Spleen (tissue), 11 donors: ENCODE data around the gene CDK5R1. TPM values are rescaled to one million over a fixed set of nuclear protein-coding genes. Genes with fewer than 3 reads are reported as not detected.

ENCODE experiments used
- DNase-seq: peaks from one replicate; pipeline ENCODE4 v3.0.0-alpha.2; 2020
- H3K27ac ChIP-seq, 8 donors: fragments of 200-600 bp; sonication (generic) in 7 of 8; 1 replicate in 4 of 8; 2 replicates in 4 of 8; pipeline versions ENCODE4 v1.5.0 to v1.8.0; 2016 to 2021; ENCODE audit warnings: inconsistent platforms in 4 of 8, mild to moderate bottlenecking in 4 of 8, moderate library complexity in 1 of 8
- H3K27me3 ChIP-seq, 7 donors: fragments of 200-600 bp; sonication (generic) in 6 of 7; replicated peaks in 1 of 7; 1 replicate in 4 of 7; 2 replicates in 3 of 7; pipeline versions ENCODE4 v1.5.0 to v1.8.0; 2016 to 2021; ENCODE audit warnings: inconsistent platforms in 3 of 7, mild to moderate bottlenecking in 1 of 7
- H3K36me3 ChIP-seq, 6 donors: fragments of 200-600 bp; sonication (generic) in 5 of 6; 1 replicate in 4 of 6; 2 replicates in 2 of 6; pipeline versions ENCODE4 v1.5.0 to v1.8.0; 2016 to 2021; ENCODE audit warnings: inconsistent platforms in 2 of 6
- H3K4me1 ChIP-seq, 6 donors: fragments of 200-600 bp; sonication (generic) in 5 of 6; 1 replicate in 3 of 6; 2 replicates in 3 of 6; pipeline versions ENCODE4 v1.5.0 to v1.8.0; 2016 to 2021; ENCODE audit warnings: inconsistent platforms in 3 of 6
- H3K4me3 ChIP-seq, 8 donors: fragments of 200-600 bp; sonication (generic) in 7 of 8; 1 replicate in 4 of 8; 2 replicates in 4 of 8; pipeline versions ENCODE4 v1.5.0 to v1.8.0; 2016 to 2021; ENCODE audit warnings: inconsistent platforms in 4 of 8, mild to moderate bottlenecking in 4 of 8, moderate library complexity in 2 of 8
- H3K9me3 ChIP-seq, 8 donors: fragments of 200-600 bp; sonication (generic) in 7 of 8; 1 replicate in 4 of 8; 2 replicates in 4 of 8; pipeline versions ENCODE4 v1.5.0 to v1.8.0; 2016 to 2021; ENCODE audit warnings: inconsistent platforms in 4 of 8
- POLR2A ChIP-seq, 3 donors: fragments of 450-650 bp; IDR thresholded peaks; one replicate each; pipeline ENCODE4 v1.5.1; 2017; ENCODE audit warnings: antibody characterized with exemption in 3 of 3, mild to moderate bottlenecking in 1 of 3
- POLR2AphosphoS5 ChIP-seq, 3 donors: sonication (generic); formaldehyde crosslinking; IDR thresholded peaks; one replicate each; pipeline ENCODE4 v1.5.1; 2017; ENCODE audit warnings: antibody characterized with exemption in 3 of 3
- WGBS, 5 donors: extraction: QIAGEN DNeasy Blood & Tissue Kit in 3 of 5; methylation state at CpG; one replicate each; pipeline versions ENCODE4 v1.1.5 to v1.1.7; 2013 to 2018; 5-methylcytosine and 5-hydroxymethylcytosine counted together
- intact Hi-C: fragments of 100-400 bp; cut with DNase I; formaldehyde crosslinking; loops from one replicate; pipeline ENCODE4 v1.15.0; 2023; ENCODE audit warnings: low total_unique reads
- polyA plus RNA-seq, 3 donors: library from polyadenylated mRNA; stranded (reverse); fragments of 200-250 nt; gene quantifications; one replicate each; pipeline ENCODE4 v1.2.1, GENCODE V29; 2013
- total RNA-seq, 7 donors: library from RNA; depleted of rRNA in 3 of 7; stranded (reverse); fragments of >200 nt in 3 of 7; fragmentation: NEBNext Ultra II Directional in 4 of 7; extraction: Animal tissue kit (Norgen Biotek cat#: 25700) in 4 of 7; gene quantifications; one replicate each; pipeline versions ENCODE4 v1.1.0 to v1.2.1, GENCODE V29; 2016 to 2021
- TF ChIP-seq, protein P1 (sequence below), 11 experiments: fragments of 200-600 bp in 7 of 11; fragments of 450-650 bp in 4 of 11; sonication (generic) in 4 of 11; IDR thresholded peaks in 8 of 11; conservative IDR thresholded peaks in 3 of 11; 1 replicate in 7 of 11; 2 replicates in 4 of 11; pipeline versions ENCODE4 v1.4.0 to v1.8.0; 2016 to 2021; ENCODE audit warnings: antibody characterized with exemption in 11 of 11, inconsistent platforms in 4 of 11, mild to moderate bottlenecking in 1 of 11
- donor health status: healthy with polysubstance abuse.
- donor health status: DM: no; HTN: no; CAD: no; lungs with moderate emphysema.
- donor health status: DM: no; HTN: no; CAD: no.
- donor health status: Bipolar disorder and iron deficiency.
- donor health status: healthy.
- donor health status: DM: no; HTN: no; CAD: no.
- donor health status: DM: yes; HTN: yes; CAD: no.

CDK5R1 gene
- total and polyA plus RNA-seq, 10 donors, result 13.0 to 28.2 (median 20.2) TPM

DNA sequence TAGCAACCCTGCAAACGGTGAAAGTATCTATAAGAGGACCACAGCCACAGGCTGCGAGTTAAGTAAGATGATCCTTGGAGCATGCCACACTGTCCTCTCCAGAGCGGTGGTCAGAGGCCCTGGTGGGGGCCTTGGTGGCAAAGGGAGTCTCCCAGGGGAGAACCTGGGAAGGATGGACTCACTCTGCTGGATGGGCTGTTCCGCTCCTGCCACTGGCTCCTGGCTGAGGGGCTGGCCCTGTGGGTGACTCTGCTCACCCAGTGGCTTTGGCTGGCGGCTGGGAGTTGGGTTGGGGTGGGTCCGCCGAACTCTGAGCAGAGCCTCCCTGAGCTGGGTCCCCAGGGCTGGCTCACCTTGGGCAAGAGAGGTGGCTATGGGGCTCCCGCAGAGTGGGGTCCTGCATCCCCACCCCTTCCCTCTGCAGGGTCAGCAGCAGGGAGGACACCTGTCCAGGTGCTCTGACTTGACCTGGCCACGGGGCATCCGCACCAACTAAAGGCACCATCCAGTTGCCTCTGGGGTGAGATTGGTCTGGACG is 7.3 kb downstream of the CDK5R1 start:
- no peaks in the 10 kb centered on the region for H3K9me3 ChIP-seq
- peak overlapping the region in 3 of 8 donors; percentile 88 to 92 (median 88) for H3K27ac ChIP-seq
- peaks cover 0 to 26% (median 5%) of the 10 kb centered on the region in 6 donors for H3K36me3 ChIP-seq
- DNase-seq, result peak; percentile 80
- intact Hi-C loops, result no loop called here
- no peak overlapping the region for H3K4me3 ChIP-seq
- 87 to 94% (median 94%) methylated on average over 9 to 11 of the region's 11 CpGs for WGBS, 5 donors
- TF ChIP-seq, protein P1, sequence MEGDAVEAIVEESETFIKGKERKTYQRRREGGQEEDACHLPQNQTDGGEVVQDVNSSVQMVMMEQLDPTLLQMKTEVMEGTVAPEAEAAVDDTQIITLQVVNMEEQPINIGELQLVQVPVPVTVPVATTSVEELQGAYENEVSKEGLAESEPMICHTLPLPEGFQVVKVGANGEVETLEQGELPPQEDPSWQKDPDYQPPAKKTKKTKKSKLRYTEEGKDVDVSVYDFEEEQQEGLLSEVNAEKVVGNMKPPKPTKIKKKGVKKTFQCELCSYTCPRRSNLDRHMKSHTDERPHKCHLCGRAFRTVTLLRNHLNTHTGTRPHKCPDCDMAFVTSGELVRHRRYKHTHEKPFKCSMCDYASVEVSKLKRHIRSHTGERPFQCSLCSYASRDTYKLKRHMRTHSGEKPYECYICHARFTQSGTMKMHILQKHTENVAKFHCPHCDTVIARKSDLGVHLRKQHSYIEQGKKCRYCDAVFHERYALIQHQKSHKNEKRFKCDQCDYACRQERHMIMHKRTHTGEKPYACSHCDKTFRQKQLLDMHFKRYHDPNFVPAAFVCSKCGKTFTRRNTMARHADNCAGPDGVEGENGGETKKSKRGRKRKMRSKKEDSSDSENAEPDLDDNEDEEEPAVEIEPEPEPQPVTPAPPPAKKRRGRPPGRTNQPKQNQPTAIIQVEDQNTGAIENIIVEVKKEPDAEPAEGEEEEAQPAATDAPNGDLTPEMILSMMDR (IDR thresholded peaks at IDR 0.05 in 8 of 11, conservative IDR thresholded peaks at IDR 0.05 in 3 of 11), result no peak
- TF ChIP-seq POLR2A (IDR thresholded peaks at IDR 0.05) (no peak), POLR2AphosphoS5 (IDR thresholded peaks at IDR 0.05) (no peak)
- peaks cover 45 to 87% (median 73%) of the 10 kb centered on the region in 6 donors for H3K4me1 ChIP-seq
- H3K27me3 ChIP-seq, result no peaks in the 10 kb centered on the region

DNA sequence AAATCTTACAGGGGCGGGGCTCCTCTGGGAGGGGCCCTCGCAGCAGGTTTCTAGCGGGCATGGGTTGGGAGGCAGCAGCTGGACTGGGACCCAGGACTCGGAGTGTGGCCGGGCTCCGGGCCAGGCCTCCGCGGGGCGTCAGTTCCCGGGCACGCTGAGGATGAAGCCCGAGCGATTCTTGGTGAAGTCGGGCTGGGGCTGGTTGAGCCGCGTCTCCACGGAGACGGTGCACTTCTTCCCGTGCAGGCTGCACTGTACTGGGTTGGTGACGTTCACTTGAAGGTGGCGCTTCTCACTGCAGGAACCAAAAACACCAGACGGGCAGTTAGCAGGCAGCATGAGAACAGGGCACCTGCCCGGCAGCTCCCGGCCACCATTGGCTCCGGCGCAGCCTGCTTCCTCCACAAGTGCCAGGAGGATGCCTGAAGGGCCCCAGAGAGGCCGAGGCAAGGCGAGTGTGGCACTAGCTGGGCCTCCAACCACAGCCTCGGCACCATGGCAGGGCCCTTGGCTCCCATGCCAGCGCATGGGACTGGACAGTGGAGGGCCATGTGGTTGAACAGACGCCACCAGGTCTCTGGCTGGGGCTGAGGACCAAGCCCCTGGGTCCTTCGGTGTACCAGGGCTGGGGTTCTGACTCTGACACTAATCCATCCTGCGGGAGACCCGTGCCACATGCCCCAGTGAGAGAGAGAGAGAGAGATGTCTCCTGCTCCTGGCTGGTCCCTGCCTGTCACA is 8.0 kb downstream of the CDK5R1 start:
- Histone ChIP-seq H3K4me3 (peak overlapping the region in 2 of 8 donors; percentile 3 to 30), H3K27ac (peak overlapping the region in 6 of 8 donors; percentile 15 to 92 (median 74)), H3K9me3 (no peaks in the 10 kb centered on the region), H3K4me1 (peaks cover 45 to 80% (median 66%) of the 10 kb centered on the region in 6 donors), H3K36me3 (peaks cover 0 to 19% (median 4%) of the 10 kb centered on the region in 6 donors), H3K27me3 (no peaks in the 10 kb centered on the region)
- 83 to 90% (median 87%) methylated on average over 22 to 34 of the region's 34 CpGs for WGBS, 5 donors
- peak; percentile 80 for DNase-seq
- peak in 1 of 3 donors; percentile 13 for TF ChIP-seq POLR2AphosphoS5 (IDR thresholded peaks at IDR 0.05)
- TF ChIP-seq, protein P1 (IDR thresholded peaks at IDR 0.05 in 8 of 11, conservative IDR thresholded peaks at IDR 0.05 in 3 of 11), result no peak
- intact Hi-C loops, result no loop called here

GRCh38 chr17:32495359-32496231 is 8.8 kb downstream of the CDK5R1 start:
- peak overlapping the region in 7 of 8 donors; percentile 15 to 92 (median 59) for H3K27ac ChIP-seq
- H3K4me3 ChIP-seq, result peak overlapping the region in 2 of 8 donors; percentile 3 to 30
- 50 to 66% (median 53%) methylated on average over 26 to 45 of the region's 45 CpGs for WGBS, 5 donors
- H3K4me1 ChIP-seq, result peaks cover 39 to 72% (median 59%) of the 10 kb centered on the region in 6 donors
- intact Hi-C loops, result no loop called here
- TF ChIP-seq POLR2AphosphoS5 (IDR thresholded peaks at IDR 0.05) (peak in 2 of 3 donors; percentile 60 to 63), POLR2A (IDR thresholded peaks at IDR 0.05) (no peak)
- TF ChIP-seq, protein P1 (IDR thresholded peaks at IDR 0.05 in 8 of 11, conservative IDR thresholded peaks at IDR 0.05 in 3 of 11), result no peak
- no peaks in the 10 kb centered on the region for H3K27me3 ChIP-seq
- peaks cover 0 to 11% (median 0%) of the 10 kb centered on the region in 6 donors for H3K36me3 ChIP-seq
- DNase-seq, result peak; percentile 88
- no peaks in the 10 kb centered on the region for H3K9me3 ChIP-seq
